Hepatocyte (in vitro differentiated cells): ENCODE results near the gene LMTK2. TPM values are rescaled to one million over a fixed set of nuclear protein-coding genes. Genes with fewer than 3 reads are reported as not detected.

ENCODE experiments used
- DNase-seq: peaks from one replicate; pipeline ENCODE4 v3.0.0-alpha.2; 2016; ENCODE audit warnings: low spot score
- H2AFZ ChIP-seq: fragments of 200-600 bp; sonication (generic); 2 replicates; pipeline ENCODE4 v1.6.0; 2016; ENCODE audit warnings: antibody characterized with exemption, mild to moderate bottlenecking
- H3K27ac ChIP-seq: fragments of 200-600 bp; sonication (generic); 2 replicates; pipeline ENCODE4 v1.5.1; 2016; ENCODE audit warnings: mild to moderate bottlenecking
- H3K27me3 ChIP-seq: fragments of 200-600 bp; sonication (generic); 2 replicates; pipeline ENCODE4 v1.6.1; 2016
- H3K36me3 ChIP-seq: fragments of 200-600 bp; sonication (generic); replicated peaks from 2 replicates; pipeline ENCODE4 v1.5.1; 2016; ENCODE audit warnings: low read depth; ENCODE audit not compliant: insufficient read depth
- H3K4me1 ChIP-seq: fragments of 200-600 bp; sonication (generic); 2 replicates; pipeline ENCODE4 v1.5.1; 2016; ENCODE audit warnings: mild to moderate bottlenecking, moderate library complexity; ENCODE audit not compliant: insufficient read depth
- H3K4me2 ChIP-seq: fragments of 200-600 bp; sonication (generic); 2 replicates; pipeline ENCODE4 v1.6.0; 2016
- H3K4me3 ChIP-seq: fragments of 200-600 bp; sonication (generic); 2 replicates; pipeline ENCODE4 v1.5.1; 2016; ENCODE audit warnings: mild to moderate bottlenecking
- H3K79me2 ChIP-seq: fragments of 200-600 bp; sonication (generic); 2 replicates; pipeline ENCODE4 v1.6.0; 2017; ENCODE audit warnings: mild to moderate bottlenecking
- H3K9me2 ChIP-seq: fragments of 200-600 bp; sonication (generic); replicated peaks from 2 replicates; pipeline ENCODE4 v1.6.0; 2017; ENCODE audit warnings: mild to moderate bottlenecking; ENCODE audit not compliant: insufficient read depth
- H3K9me3 ChIP-seq: fragments of 200-600 bp; sonication (generic); 2 replicates; pipeline ENCODE4 v1.5.1; 2016; ENCODE audit warnings: low read depth, mild to moderate bottlenecking
- H4K20me1 ChIP-seq: fragments of 200-600 bp; sonication (generic); 2 replicates; pipeline ENCODE4 v1.6.0; 2016; ENCODE audit warnings: mild to moderate bottlenecking; ENCODE audit not compliant: insufficient read depth, poor library complexity, severe bottlenecking
- CTCF ChIP-seq: fragments of 200-600 bp; sonication (generic); IDR thresholded peaks from 2 replicates; pipeline ENCODE4 v1.5.1; 2016; ENCODE audit warnings: antibody characterized with exemption, mild to moderate bottlenecking; ENCODE audit not compliant: poor library complexity
- EZH2 ChIP-seq: fragments of 200-600 bp; sonication (generic); IDR thresholded peaks from 2 replicates; pipeline ENCODE4 v1.6.1; 2016; ENCODE audit warnings: antibody characterized with exemption, mild to moderate bottlenecking, borderline replicate concordance
- EZH2phosphoT487 ChIP-seq: fragments of 200-600 bp; sonication (generic); IDR thresholded peaks from one replicate; pipeline ENCODE4 v1.6.1; 2018; ENCODE audit warnings: antibody characterized with exemption, mild to moderate bottlenecking, low read depth, moderate library complexity; ENCODE audit not compliant: unreplicated experiment, severe bottlenecking
- WGBS: methylation state at CpG from one replicate; pipeline ENCODE4 v1.1.6; 2016; ENCODE audit warnings: low lambda C conversion rate; ENCODE audit errors: missing lambda C conversion rate; 5-methylcytosine and 5-hydroxymethylcytosine counted together
- polyA plus RNA-seq: library from polyadenylated mRNA; unstranded; fragments of >200 nt; fragmentation: Nextera tagmentation; extraction: Ambion mirVana; gene quantifications from 2 replicates; pipeline ENCODE4 v1.2.1, GENCODE V29; 2016
- total RNA-seq: library from RNA; depleted of rRNA; stranded (reverse); fragments of >200 nt; gene quantifications from 2 replicates; pipeline ENCODE4 v1.2.3, GENCODE V29; 2014

Gene LMTK2
- total and polyA plus RNA-seq, 2 experiments from 2014 or later = 5.0 to 13.1 TPM

- peaks cover 13% of the 10 kb centered on the region for H3K4me1 ChIP-seq
- no peak overlapping the region for H3K27ac ChIP-seq
Measured at GRCh38 chr7:98249106-98249505, 142.4 kb downstream of the LMTK2 start.

GRCh38 chr7:98250789-98251188 lies 144.1 kb downstream of the LMTK2 start:
- peak overlapping the region; percentile 85 for H3K27ac ChIP-seq
- no peaks in the 10 kb centered on the region for H3K36me3 ChIP-seq
- H3K4me2 ChIP-seq = peak overlapping the region; percentile 85
- H3K4me1 ChIP-seq = peaks cover 13% of the 10 kb centered on the region
- no peak overlapping the region for H2AFZ ChIP-seq
- WGBS = 61% methylated on average over 3 of the region's 3 CpGs
- no peaks in the 10 kb centered on the region for H3K27me3 ChIP-seq
- no peaks in the 10 kb centered on the region for H4K20me1 ChIP-seq
- DNase-seq = no peak
- no peaks in the 10 kb centered on the region for H3K9me2 ChIP-seq
- H3K9me3 ChIP-seq = no peaks in the 10 kb centered on the region
- peaks cover 36% of the 10 kb centered on the region for H3K79me2 ChIP-seq
- TF ChIP-seq EZH2 = no peak
- no peak for TF ChIP-seq EZH2phosphoT487
- no peak for TF ChIP-seq CTCF
- peak overlapping the region; percentile 55 for H3K4me3 ChIP-seq

More at GRCh38 chr7:98249106-98249505, 142.4 kb downstream of the LMTK2 start:
- Histone ChIP-seq H3K4me3 (no peak overlapping the region), H3K9me2 (no peaks in the 10 kb centered on the region), H4K20me1 (no peaks in the 10 kb centered on the region), H3K27me3 (no peaks in the 10 kb centered on the region), H3K36me3 (no peaks in the 10 kb centered on the region), H3K4me2 (no peak overlapping the region), H2AFZ (no peak overlapping the region), H3K79me2 (peaks cover 30% of the 10 kb centered on the region), H3K9me3 (no peaks in the 10 kb centered on the region)
- no peak for TF ChIP-seq EZH2phosphoT487
- no peak for TF ChIP-seq CTCF
- TF ChIP-seq EZH2 = no peak
- DNase-seq = no peak
- 89% methylated on average over 6 of the region's 6 CpGs for WGBS

- Histone ChIP-seq H3K4me1 (peaks cover 13% of the 10 kb centered on the region), H3K79me2 (peaks cover 36% of the 10 kb centered on the region), H3K27ac (peak overlapping the region; percentile 85), H3K9me2 (no peaks in the 10 kb centered on the region), H3K4me2 (peak overlapping the region; percentile 85), H4K20me1 (no peaks in the 10 kb centered on the region), H2AFZ (peak overlapping the region; percentile 82), H3K9me3 (no peaks in the 10 kb centered on the region), H3K4me3 (peak overlapping the region; percentile 55), H3K36me3 (no peaks in the 10 kb centered on the region), H3K27me3 (no peaks in the 10 kb centered on the region)
- no peak for TF ChIP-seq CTCF
- no peak for TF ChIP-seq EZH2phosphoT487
- TF ChIP-seq EZH2 = no peak
- 18% methylated on average over 9 of the region's 9 CpGs for WGBS
- no peak for DNase-seq
Measured at GRCh38 chr7:98251231-98251600, 144.6 kb downstream of the LMTK2 start.
